GM12891 (cell line): ENCODE results near the gene NDFIP2.

Experiments used
- PAX5 ChIP-seq: IDR thresholded peaks from 2 replicates; pipeline ENCODE4 v1.6.1; 2011; ENCODE audit warnings: low read length, moderate library complexity, mild to moderate bottlenecking; ENCODE audit not compliant: insufficient read depth, severe bottlenecking
- POLR2A ChIP-seq: IDR thresholded peaks from 2 replicates; pipeline ENCODE4 v1.6.1; 2011; ENCODE audit warnings: low read depth, low read length, control low read depth
- POLR2AphosphoS5 ChIP-seq: IDR thresholded peaks from 2 replicates; pipeline ENCODE4 v1.6.1; 2011; ENCODE audit warnings: low read depth, low read length, control low read depth
- POU2F2 ChIP-seq: IDR thresholded peaks from 2 replicates; pipeline ENCODE4 v1.6.1; 2011; ENCODE audit warnings: low read depth, mild to moderate bottlenecking, control low read depth, low read length, moderate library complexity
- SPI1 ChIP-seq: IDR thresholded peaks from 2 replicates; pipeline ENCODE4 v1.6.1; 2011; ENCODE audit warnings: low read depth, low read length, control low read depth
- TAF1 ChIP-seq: IDR thresholded peaks from 2 replicates; pipeline ENCODE4 v1.6.1; 2011; ENCODE audit warnings: low read depth, low read length, control low read depth

DNA sequence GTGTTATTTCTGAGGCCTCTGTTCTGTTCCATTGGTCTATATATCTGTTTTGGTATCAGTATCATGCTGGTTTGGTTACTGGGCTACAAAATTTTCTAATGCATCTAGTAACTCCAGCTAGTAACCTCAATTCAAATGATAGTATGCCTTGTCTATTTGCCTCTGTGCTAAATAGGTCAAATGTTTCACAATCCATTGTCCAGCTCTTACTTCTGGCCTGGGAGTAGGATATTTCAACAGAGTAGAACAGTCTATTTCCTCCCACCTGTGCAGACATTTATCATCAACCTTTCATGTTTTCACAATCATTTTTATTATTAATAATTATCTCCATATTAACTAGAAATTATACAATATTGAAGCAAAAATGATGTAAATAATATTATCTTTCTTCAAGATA is 18.1 kb upstream of the NDFIP2 start:
- no peak for TF ChIP-seq POLR2AphosphoS5
- no peak for TF ChIP-seq POLR2A
- no peak for TF ChIP-seq TAF1
- no peak for TF ChIP-seq POU2F2
- no peak for TF ChIP-seq PAX5
- TF ChIP-seq SPI1: no peak
